GM21528 (cell line): ENCODE data around the gene TXNL4A.
"Not testable (repeated sequence)": the region's sequence is repeated elsewhere in the genome, so short reads cannot be mapped to it uniquely, and the experiment has no call there.

Experiments
- ATAC-seq: cut with Tn5 transposase; IDR thresholded peaks from one replicate; pipeline ENCODE4 v1.9.1; 2021; ENCODE audit warnings: mild to moderate bottlenecking, moderate library complexity; ENCODE audit not compliant: unreplicated experiment, low FRiP score

TXNL4A gene, protein sequence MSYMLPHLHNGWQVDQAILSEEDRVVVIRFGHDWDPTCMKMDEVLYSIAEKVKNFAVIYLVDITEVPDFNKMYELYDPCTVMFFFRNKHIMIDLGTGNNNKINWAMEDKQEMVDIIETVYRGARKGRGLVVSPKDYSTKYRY

DNA sequence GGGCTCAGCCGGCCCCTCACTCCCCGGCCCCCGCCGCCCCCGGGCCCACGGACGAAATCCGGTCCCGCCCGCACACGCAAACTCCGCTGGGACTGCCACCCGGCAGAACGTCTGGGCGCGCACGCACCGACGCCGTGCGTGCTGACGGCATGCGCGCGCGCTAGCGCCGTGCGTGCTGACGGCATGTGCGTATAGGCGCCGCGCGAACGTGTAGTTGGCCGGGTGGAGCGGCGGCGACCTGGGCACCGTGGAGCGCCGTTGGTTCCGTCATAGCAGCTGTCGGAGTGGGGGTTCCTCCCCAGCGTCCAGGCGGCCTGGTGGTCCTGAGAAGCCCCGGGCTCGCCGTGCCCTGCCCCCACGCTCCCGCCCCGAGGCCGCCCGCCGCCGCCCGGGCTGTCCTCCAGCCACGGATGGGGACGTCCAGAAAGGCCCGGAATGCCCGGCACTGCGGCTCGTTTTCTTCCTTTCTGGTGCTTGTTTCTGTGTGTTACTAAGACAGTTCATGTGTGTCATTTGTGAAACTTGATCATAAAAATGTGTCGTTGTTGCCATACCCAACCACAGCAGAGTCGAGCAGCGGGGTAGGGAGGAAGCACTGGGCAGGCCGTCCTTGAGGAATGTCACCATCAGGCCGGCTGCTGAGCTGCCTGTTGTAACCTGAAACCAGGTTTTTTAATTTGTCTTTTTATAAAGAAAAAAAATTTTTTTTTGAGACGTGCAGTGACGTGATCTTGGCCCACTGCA, at the start of gene TXNL4A:
Gene TXNL4A (minus strand): TSS at position 113 of the 744 bp plus-strand sequence. CDS start 171 bp downstream, outside the sequence.
- ATAC-seq, result peak; percentile 97

DNA sequence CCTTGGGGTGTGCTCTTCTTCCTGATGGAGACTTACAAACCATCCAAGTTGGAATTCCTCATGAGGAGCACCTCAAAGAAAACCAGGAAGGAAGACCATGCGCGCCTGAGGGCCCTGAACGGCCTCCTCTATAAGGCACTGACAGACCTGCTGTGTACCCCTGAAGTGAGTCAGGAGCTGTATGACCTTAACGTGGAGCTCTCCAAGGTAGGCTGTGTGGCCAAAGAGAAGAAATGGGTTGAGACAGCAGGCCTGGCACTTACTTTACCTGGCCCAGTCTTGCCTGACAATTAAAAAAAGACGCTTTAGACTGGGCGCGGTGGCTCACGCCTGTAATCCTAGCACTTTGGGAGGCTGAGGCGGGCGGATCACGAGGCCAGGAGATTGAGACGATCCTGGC, 48.9 kb upstream of the TXNL4A start:
- ATAC-seq, result no peak

DNA sequence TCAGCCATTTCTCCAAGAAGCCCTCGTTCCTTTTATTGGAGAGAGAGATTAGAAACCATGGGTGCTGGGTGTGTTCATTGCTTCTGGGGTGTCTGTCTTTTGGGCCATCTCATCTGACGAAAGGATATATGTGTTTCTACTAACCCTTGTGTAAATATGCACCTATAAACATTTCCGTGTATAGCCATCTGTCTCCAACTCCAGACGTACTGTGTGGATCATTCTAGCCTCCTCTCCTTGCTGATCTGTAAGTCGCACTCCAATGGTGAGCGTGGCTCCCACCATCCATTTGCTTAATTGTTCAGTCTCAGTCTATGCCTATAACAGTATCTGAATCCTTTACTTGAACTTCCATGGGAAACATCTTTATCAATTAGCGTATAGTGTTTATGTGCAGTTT, 47.6 kb upstream of the TXNL4A start:
- no peak for ATAC-seq

GRCh38 chr18:80034852-80035406, 46.6 kb upstream of the TXNL4A start:
- no peak for ATAC-seq

DNA sequence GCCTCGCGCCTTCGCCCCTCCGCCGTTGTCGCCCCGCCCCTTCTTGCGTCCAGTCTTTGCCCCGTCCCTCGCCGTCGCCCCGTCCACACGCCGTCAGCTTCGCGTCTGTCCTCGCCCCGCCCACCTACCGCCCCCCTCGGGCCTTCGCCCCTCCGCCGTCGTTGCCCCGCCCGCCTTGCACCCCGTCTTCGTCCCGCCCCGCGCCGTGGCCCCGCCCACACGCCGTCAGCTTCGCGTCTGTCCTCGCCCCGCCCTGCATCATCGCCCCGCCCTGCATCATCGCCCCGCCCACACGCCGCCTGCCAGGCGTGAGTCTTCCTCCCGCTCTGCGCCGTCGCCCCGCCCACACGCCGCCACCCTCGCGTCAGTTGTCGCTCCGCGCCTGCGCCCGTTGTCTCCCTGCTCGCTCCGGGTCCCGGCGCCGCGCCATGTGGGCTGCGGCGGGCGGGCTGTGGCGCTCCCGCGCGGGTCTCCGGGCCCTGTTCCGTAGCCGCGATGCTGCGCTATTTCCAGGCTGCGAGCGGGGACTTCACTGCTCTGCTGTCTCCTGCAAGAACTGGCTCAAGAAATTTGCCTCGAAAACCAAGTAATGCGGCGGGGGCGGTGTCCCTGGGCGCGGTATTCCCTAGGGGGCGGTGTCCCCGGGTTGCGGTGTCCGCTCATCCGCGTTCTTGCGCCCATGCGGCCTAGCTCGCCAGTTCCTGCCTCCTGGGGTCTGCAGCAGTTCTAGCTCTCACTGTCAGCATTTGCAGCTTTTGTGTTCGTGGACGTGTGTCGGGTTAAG, 45.9 kb upstream of the TXNL4A start, which contains the start of gene RBFA:
Gene RBFA (plus strand): TSS at position 367 of the 784 bp plus-strand sequence. CDS start 62 bp downstream, at position 429.
- peak; percentile 73 for ATAC-seq

DNA sequence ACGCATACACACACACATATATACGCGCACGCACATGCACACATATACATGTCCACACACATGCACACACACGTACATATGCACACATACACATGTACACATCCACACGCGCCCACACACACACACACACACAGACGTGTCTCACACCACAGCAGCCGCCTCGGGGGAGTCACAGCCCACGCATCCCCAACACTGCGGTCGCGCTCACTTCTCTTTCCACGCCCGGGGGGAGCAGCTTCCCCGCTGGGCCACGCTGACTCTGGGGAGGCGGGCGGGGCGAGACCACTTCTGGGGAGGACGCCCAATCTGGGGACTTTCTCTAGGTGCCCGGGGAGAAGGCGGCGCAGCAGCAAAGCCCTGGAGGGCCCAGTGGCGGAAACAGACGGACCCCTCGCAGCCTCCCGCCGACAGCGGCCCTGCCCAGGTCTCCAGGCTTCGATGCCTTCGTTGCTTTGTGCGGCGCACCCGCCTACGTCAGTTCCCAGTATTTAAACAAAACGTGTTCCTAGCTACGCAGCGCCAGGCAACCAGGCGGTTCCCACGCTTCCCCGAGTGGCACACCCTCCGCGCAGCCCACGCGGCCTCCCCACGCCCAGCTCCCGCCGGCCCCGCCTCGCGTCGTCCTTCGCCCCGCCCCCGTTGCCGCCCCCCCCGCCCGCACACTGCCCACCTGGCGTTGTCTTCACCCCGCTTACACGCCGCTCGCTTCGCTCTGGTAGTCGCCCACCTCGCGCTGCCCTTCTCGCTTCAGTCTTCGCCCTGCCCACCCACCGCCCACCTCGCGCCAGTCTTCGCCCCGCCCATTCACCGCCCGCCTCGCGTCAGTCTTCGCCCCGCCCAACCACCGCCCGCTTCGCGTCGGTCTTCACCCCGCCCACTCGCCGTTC, 45.1 kb upstream of the TXNL4A start:
- ATAC-seq, result peak; percentile 55

DNA sequence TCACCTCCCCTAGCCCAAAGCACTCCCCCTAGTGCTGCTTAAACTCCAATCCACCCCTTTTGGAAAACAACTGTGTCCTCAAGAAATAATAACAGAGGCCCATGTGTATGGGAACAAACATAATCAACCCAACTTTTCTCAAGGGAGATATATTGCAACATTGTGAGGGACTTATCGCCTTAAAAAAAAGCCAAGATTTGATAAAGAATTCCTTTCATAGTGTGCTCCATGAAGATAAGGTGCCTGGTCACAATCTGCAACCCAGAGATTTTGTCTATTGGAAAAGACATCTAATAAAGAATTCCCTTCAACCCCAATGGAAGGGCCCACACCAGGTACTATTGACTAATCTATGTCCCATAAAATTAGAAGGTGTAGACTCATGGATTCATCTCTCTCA, 41.3 kb upstream of the TXNL4A start:
- ATAC-seq, result no peak

DNA sequence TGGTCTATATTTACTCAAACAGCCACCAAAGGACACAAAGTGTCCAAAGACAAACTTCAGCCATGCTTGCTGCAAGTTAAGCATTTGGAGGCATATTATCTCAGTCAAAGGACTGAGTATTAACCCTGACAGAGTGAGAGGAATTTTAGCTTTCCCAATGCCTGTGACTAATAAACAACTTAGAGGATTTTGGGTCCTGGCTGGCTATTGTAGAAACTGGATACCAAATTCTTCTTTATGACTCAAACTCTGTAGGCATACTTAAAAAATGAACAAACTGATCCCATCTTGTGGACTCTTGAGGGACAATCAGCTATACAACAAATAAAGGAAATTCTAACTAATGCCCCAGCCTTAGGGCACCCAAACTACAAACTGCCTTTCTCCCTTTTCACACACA, 39.4 kb upstream of the TXNL4A start:
- ATAC-seq, result not testable (repeated sequence)

DNA sequence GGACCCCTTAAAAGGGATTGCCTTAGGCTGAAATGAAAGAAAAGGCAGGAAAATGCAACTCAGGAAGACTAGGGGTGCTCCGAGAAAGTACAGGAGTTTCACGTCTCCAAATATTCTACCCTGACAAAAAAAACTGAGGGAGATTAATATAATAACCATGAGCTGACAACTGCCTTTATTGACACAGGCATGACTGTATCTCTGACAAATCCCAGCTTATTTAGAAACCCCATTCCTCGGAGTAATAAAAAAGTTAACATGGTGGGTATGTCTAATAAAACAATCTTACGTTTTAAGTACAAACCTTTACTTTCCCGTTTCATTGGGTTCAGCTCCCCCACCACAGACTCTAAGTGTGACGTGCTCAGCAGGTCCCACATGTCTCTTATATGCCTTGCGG, 38.0 kb upstream of the TXNL4A start:
- no peak for ATAC-seq

GRCh38 chr18:80023173-80023572, 34.8 kb upstream of the TXNL4A start:
- ATAC-seq, result no peak

- ATAC-seq, result no peak
These were observed 34.2 kb upstream of the TXNL4A start for GRCh38 chr18:80022613-80023012.

- ATAC-seq, result no peak
These were observed 24.4 kb upstream of the TXNL4A start for GRCh38 chr18:80012714-80013113.

GRCh38 chr18:80011496-80012137, 23.3 kb upstream of the TXNL4A start:
- not testable (repeated sequence) for ATAC-seq

GRCh38 chr18:80010551-80010906, 22.2 kb upstream of the TXNL4A start:
- ATAC-seq, result no peak

- ATAC-seq, result no peak
These were observed 21.5 kb upstream of the TXNL4A start for GRCh38 chr18:80009661-80010550.

DNA sequence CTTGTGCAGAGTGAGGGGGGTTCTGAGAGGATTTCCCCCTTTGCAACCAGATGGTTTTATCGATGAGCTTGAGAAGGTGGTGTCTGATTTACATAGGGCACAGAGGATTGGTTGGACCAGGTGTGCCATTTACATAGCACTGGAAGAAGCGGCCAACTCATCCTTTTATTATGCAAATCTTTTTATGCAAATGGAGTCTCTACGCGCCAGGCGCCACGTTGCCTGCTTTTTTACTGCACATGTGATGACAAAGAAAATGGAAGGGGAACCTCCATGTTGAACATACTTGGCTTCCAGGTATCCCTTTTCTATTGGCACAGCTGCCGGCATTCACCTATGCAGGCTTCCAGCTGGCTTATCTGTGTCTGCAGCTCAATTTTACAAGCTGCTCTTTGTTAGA, 18.4 kb upstream of the TXNL4A start:
- ATAC-seq, result no peak

- ATAC-seq, result no peak
These were observed 16.4 kb upstream of the TXNL4A start for GRCh38 chr18:80004600-80005342.

GRCh38 chr18:80002468-80002867, 14.1 kb upstream of the TXNL4A start:
- ATAC-seq, result no peak
